Measurements from ENCODE around the gene TPSAB1.

The TPSAB1 gene

DNA sequence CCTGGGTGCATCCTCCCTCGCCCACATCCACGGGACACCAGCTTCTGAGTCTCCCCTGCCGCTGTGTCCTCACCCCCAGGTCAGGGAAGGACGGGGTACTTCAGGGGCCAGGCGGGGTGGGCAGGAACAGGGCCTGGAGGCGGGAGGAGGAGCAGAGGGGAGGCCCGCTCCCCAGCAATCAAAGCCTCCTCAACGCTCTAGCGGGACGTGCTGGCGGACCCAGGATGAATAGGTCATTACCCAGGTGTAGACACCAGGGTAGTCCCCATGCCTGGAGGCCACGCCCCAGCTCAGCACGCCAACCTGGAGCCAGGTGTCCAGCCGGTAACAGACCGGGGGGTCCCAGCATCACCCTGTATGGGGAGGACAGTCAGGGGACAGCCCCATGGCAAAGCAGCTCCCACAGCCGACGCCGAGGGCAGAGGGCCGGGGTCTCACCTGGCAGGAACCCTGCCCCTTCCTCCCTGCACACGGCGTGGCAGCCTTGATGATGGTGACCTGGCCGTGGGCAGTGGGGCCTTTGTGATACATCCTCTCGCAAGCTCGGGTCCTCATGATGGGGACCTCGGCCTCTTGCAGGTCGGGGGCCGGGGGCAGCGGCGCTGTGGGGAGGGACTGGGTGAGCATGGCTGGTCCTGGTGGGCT is 39.6 kb downstream of the TPSAB1 start:
- no peak for FAIRE-seq
- DNase-seq (ENCODE audit: insufficient read length, low spot score) = no peak

DNA sequence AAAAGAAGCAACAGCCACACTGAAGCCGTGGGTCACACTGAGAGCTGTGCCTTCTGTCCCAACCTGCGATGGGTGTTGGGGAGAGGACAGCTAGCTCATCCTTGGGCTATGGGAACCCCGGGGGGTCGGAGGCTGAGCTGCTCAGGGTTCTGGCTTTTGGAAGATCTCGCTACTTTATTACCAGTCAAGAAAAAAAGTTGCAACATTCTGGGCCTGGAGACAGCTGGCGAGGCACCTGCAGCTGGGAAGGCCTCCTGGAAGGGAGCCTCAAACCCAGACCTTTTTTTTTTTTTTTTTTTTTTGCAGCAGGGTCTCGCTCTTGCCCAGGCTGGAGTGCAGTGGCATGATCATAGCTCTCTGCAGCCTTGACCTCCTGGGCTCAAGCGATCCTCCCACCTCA is 40.3 kb downstream of the TPSAB1 start:
- DNase-seq (ENCODE audit: insufficient read length, low spot score) (no peak), FAIRE-seq (no peak)

DNA sequence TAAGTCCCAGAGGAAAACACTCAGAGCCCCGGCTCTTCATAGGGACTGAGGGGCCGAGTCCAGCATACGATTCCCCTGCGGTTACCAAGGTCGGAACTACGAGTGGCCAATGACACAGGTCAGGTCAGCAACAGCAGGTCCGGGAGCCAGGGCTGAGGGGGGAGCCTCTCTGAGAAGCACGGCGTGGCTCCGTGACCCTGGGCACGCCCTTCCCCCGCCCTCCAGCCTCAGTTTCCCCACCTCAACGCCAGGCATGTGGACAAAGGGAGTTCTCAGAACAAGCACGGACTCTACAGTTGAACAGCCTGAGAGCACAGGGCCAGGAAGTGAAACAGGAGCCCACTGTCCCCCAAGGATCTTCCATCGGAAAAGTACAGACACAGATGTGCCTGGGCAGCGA is 41.0 kb downstream of the TPSAB1 start:
- FAIRE-seq = no peak
- DNase-seq (ENCODE audit: insufficient read length, low spot score) = no peak

DNA sequence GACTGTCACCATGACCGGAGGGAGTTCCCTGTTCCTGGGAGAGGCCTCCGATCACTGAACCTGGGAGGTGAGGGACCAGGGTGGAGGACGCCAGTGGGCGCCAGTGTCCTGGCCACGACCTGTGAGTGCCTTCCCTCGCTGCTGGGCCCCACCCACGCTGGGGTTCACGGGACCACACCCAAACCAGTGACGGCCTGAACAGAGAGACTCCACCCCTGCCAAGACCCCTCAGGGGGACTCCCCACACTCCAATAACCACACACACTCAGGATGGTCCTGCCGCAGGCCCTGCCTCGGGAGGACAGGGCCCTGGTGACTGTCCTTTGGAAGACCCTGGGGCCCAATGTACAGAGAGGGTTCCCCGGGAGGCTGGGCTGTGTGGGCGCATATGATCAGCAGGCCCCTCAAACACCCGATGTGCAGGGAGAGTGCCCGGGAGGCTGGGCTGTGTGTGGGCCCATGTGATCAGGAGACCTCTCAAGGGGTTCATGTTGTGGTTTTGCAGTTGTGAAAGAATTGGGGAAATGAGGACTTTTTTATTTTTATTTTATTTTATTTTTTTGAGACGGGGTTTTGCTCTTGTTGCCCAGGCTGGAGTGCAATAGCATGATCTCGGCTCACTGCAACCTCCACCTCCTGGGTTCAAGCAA is 41.9 kb downstream of the TPSAB1 start:
- DNase-seq (ENCODE audit: insufficient read length, low spot score) = no peak
- FAIRE-seq = no peak

DNA sequence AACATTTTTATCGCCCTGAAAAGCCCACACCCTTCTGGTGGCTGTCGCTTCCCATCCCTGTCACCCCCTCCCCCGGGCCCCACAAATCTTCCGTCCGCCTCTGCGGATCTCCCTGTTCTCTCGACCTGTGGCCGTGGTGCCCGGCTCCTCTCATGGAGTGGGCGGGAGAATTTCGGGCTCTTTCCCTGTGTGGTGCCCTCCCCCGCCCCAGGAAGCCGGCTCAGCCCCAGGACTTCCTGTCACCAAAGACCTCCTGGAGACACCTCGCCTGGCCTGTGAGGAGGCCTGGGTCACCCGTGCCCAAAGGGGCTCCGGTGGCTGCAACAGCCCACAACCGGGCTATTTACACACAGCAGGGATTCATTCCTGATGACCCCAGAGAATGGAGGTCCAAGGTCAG is 42.8 kb downstream of the TPSAB1 start:
- DNase-seq (ENCODE audit: insufficient read length, low spot score) (no peak), FAIRE-seq (no peak)

DNA sequence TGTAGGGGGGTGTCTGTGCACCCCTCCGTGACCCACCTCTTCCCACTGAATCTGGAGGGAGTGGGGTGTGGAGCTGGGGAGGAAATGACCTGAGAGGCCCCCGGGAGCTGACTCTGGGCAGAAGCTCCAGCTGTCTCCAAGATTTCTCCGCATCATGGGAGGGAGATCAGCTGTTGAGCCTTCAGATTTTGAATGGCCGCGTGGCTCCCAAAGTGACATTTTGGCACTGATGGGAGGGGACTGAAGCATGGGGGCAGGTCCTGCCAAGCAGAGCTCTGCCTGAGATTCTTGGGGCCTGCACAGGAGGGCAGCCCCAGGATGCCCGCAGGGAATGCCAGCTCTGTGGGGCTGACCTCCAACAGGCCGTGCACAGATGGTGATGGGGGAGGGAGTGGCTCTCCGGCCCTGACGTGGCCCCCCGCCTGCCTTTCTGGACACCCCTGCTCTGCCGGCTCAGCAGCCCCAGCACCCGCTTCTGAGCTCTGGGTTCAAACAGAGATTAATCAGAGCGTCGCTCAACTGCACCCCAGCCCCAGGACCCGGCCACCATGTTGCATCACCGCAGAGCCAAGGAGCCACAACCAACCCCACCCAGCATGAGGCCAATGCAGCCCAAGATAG is 43.6 kb downstream of the TPSAB1 start:
- FAIRE-seq = no peak
- DNase-seq (ENCODE audit: insufficient read length, low spot score) = no peak

DNA sequence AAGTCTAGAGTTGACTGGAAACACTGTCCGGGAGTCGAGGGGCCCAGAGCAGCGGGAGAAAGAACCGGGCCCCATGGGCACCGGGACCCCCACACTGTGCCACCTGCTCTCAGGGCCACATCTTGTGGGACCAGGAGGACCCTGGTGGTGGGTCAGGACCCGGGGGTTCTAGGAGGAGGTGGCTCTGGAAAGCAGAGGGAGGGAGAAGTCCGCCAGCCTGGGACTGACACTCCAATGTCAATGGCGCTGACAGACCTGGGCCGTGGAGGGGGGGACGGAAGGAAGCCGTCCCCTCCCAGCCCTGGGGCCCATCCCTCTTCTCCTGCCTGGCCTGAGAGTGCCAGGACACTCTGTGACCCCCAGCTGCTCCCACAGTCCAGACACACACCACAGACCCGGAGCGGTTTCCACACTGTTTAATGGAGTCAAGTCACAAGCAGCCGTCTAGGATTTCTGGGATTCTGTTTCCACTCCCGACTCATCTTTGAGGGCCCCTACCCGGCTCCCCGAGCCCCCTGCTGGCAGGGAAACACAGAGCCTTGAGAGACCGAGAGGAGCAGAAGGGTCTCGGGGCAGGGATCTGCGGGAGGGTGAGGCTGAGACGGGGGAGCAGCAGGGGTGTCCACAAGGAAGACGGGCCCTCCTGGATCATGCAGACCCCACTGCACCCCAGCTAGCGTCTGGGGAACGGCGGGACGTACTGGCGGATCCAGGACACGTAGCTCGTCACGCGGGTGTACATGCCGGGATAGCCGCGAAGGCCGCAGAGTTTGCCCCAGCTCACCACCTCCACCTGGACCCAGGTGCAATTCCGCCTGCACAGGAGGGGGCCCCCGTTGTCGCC is 45.4 kb downstream of the TPSAB1 start:
- no peak for FAIRE-seq
- DNase-seq (ENCODE audit: insufficient read length, low spot score) = no peak

DNA sequence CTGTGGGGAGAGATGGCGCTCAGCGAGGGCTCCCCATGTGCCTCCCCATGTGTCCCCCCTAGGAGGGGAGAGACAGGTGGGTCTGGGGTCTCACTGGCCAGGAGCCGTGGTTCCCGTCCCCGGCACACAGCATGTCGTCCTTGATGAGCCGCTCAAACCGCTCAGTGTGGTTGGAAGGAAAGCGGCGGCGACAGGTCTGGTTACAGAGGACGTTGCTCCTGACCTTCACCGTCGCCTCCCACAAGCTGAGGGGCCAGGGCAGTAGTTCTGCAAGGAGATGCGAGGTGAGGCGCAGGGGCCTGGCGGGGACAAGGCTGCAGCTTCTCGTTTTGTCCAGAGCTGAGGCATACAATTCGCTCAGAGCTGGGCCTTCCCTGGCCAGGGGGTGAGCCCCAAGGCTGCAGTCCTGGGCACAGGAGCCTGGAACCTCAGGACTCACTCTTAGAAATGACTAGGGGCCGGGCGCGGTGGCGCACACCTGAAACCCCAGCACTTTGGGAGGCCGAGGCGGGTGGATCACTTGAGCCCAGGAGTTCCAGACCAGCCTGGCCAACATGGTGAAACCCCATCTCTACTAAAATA is 46.1 kb downstream of the TPSAB1 start:
- no peak for DNase-seq (ENCODE audit: insufficient read length, low spot score)
- FAIRE-seq = no peak

DNA sequence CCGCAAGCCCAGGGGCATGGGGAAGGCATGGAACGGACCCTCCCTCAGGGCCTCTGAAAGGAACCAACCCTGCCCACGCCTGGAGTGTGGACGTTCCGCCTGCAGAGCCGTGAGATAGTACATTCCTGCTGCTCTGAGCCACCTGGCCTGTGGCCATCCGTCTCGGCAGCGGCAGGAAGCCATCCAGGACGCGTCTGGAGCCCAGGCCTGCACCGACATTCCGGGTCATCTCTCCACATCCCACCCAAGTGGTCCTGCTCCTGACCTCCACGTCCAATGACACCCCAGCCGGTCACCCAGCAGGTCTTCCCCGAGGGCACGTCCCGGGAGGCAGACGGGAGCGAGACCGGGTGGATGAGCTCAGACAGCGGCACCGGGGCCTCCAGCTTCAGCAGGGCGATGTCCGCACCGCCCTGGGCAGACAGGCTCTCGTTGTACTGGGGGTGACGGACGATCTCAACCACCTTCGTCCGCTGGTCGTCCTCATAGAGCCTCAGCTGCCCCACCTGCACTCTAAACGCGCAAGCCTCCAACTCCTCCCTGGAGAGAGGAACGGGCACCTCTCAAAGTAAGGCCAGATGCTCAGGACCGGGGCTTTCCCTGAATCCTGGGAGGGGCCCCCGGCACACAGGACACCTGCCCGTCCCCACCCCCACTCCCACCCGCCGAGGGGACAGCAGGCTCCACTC is 47.6 kb downstream of the TPSAB1 start:
- no peak for DNase-seq (ENCODE audit: insufficient read length, low spot score)
- no peak for FAIRE-seq

DNA sequence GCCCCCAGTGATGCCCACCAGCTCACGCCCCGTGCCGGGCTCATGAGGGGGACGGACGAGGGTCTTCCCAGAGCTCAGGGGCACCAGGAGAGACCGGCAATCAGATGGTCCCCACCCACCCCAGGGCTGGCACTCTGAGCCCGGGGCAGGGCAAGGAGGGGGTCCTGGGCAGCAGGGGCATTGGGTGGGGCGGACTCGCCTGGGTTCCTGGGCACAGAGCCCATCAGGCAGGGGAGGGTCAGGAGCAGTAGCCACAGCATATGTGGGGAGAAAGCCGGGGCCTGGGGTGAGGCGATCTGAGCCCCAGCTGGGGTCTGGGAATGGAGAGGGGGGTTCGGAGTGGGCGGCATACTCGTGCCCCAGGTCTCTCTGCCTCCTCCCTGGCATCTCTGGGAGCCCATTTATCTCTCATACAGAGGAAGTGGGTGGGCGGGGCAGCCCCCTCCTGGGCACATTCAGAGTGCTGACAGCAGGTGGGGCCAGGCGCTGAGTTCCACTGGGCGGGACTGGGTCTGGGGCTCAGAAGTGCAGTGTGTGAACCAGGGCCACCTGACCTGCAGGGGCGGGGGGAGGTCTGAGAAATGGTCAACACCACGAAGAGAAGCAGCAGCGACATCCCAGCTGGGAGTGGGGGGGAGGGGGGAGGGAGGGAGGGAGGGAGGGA is 48.4 kb downstream of the TPSAB1 start:
- DNase-seq (ENCODE audit: insufficient read length, low spot score) = no peak
- no peak for FAIRE-seq

DNA sequence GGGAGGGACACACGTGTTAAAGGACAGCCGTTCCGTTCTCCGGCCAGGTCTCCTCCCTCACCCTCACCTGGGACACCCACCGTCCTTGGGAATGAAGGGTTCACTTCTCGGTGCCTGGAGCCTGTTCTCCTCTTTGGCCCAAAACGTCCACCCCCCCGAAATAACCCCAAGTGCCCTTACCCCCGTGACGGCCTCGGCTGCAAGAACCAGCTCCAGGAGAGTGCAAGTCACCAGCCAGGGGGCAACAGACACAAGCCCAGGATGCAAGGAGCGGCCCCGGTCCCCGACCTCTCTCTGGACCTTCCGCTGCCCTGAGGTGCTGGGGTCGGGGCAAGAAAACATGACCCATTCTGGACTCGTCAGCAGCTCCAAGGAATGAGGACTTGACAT is 49.0 kb downstream of the TPSAB1 start:
- FAIRE-seq (no peak), DNase-seq (ENCODE audit: insufficient read length, low spot score) (no peak)

DNA sequence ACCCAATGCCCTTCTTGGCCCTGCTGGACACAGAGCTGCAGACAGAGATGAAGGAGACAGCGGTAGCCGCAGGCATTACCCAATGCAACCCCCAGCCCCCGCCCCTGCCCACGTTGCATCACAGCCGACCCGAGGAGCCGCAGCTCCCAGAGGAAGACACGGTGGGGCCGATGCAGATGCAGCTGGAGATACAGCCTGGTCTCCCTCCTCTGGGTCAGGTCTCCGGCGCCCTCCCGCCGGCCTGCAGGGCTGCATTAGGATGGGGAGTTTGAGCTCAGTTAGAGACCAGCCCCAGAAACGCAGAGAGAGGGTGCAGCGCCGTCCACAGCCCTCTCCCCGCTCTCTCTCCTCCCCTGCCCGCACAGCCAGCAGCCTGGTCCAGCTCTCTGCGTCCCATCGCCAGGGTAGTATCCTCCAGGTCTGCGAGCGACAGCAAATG is 49.6 kb downstream of the TPSAB1 start:
- no peak for FAIRE-seq

DNA sequence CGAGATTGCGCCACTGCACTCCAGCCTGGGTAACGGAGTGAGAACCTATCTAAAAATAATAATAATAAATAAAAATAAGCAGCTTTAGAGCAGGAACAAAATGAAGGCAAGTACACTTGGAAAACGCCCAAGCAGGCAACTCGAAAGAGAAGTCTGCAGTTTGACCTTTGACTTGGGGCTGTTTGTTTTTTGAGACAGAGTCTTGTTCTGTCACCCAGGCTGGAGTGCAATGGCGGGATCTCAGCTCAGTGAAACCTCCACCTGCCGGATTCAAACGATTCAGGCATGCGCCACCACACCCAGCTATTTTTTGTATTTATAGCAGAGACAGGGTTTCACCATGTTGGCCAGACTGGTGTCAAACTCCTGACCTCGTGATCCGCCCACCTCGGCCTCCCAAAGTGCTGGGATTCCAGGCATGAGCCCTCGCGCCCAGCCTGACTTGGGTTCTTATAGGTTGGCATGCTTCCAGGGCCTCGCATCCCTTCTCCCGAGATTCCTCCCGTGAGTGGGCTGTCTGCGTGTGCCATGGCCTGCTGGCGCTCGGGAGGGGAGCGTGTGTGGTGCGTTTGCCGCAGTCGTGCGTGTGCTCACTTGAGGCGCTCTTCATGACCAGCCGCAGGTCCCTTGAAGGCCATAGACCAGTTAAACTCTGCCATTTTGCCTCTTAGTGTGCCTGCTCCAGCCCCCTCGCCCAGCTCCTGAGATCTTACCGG is 50.5 kb downstream of the TPSAB1 start:
- DNase-seq (ENCODE audit: insufficient read length, low spot score) (no peak), FAIRE-seq (no peak)

More for the DNA sequence above, 49.6 kb downstream of the TPSAB1 start:
- DNase-seq (ENCODE audit: insufficient read length, low spot score) = no peak

DNA sequence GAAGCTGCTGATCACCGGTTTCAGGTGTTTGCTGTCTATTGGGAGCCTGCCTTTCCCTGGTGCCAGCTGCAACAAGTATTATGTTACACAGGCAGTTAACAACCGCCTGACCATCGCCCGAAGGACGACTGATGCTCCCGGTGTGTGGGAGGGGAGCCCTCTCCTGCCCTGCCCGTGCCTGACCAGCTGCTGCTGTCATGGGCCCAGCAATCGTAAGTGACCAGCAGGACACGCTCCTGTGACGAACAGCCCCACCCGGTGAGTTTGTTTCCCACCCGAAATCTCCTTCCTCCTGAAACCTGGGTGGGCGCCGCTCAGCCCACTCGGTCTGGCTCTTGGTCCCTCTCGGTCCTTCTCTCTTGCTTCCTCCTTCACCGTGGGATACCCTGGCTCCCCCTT is 51.1 kb downstream of the TPSAB1 start:
- no peak for FAIRE-seq
- DNase-seq (ENCODE audit: insufficient read length, low spot score) = no peak
